GM21367 (cell line): Measurements from ENCODE around the gene SDHA.

Experiments
- ATAC-seq: cut with Tn5 transposase; IDR thresholded peaks from one replicate; pipeline ENCODE4 v1.9.1; 2021; ENCODE audit not compliant: unreplicated experiment

The SDHA gene

DNA sequence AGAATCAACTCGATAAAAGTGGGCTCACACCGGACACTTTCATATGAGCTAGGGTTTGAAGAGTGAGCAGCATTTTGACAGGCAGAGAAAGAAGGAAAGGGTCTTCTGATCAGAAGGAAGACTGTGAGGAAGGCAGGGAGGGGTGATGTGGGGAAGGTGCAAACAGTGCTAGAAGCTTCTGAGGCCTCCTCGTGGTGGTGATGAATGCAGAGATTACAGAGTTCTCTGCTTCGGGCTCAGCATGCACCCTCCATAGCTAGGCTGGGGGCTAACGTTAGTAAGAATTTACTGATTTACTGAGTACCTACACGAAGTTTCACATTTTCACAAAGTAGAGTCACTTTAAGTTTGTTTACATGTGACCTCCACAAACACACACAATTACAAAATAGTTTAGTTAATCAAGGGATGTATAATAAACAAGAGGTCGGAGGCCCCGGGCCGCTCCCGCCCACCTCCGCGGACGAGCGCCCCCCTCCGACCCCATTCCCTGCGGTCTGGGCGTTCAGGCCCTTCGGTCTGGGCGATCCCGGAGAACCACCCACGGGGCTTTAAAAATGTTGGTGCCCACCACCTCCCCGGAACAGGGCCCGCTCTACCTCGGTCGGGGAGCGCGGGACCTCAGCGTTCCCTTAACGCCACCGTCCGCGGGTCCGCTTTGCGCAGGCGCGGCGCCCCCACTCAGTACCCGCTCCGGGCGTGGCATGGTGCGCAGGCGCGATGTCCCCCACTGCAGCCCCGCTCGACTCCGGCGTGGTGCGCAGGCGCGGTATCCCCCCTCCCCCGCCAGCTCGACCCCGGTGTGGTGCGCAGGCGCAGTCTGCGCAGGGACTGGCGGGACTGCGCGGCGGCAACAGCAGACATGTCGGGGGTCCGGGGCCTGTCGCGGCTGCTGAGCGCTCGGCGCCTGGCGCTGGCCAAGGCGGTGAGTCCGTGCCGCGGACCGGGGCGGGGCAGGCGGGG lies at the start of gene SDHA, which contains the start of gene CCDC127:
SDHA (plus strand) TSS at position 827 of the 963 bp plus-strand sequence; CDS start at position 863, 36 bp downstream.
CCDC127 (minus strand) TSS at position 660 of the 963 bp plus-strand sequence. CDS start 1,304 bp downstream, outside the sequence.
- peak; percentile 59 for ATAC-seq

DNA sequence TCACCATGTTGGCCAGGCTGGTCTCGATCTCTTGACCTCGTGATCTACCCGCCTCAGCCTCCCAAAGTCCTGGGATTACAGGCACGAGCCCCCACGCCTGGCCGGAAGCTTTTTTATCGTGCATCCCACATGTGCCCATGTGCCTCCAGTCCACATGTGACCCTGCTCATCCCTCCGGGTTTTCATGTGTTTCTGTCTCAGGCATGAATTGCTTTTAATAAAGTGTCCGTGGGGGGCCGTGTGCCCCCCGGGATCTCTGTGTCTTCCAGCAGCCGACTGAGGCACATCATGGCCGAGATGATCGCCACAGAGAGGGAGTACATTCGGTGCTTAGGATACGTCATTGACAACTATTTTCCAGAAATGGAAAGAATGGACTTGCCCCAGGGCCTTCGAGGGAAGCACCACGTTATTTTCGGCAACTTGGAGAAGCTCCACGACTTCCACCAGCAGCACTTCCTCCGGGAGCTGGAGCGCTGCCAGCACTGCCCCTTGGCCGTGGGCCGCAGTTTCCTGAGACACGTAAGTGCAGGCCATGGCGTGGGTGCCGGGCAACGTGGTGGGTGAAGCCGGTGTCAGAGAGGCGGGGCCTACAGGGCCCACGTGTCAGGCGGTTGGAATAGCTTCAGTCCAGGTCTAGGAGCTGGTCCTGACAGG lies 48.9 kb upstream of the SDHA start:
- no peak for ATAC-seq

DNA sequence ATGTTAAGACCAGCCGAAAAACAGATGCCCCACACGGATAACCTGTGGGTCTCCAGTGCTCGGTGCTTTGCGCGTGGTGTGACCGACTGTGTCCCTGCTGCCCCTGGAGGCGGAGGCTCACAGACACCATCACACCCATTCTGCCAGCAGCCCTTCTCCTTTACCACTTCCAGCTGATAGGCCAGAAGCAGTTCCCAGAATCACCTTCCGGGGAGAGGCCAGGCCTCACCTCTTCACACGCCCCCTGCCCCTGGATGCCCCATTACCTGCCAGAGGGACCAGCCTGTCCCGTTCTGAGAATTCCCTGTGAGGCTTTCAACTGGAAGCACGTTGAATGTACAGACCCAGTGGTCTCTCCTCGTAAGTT lies 48.4 kb upstream of the SDHA start:
- no peak for ATAC-seq

DNA sequence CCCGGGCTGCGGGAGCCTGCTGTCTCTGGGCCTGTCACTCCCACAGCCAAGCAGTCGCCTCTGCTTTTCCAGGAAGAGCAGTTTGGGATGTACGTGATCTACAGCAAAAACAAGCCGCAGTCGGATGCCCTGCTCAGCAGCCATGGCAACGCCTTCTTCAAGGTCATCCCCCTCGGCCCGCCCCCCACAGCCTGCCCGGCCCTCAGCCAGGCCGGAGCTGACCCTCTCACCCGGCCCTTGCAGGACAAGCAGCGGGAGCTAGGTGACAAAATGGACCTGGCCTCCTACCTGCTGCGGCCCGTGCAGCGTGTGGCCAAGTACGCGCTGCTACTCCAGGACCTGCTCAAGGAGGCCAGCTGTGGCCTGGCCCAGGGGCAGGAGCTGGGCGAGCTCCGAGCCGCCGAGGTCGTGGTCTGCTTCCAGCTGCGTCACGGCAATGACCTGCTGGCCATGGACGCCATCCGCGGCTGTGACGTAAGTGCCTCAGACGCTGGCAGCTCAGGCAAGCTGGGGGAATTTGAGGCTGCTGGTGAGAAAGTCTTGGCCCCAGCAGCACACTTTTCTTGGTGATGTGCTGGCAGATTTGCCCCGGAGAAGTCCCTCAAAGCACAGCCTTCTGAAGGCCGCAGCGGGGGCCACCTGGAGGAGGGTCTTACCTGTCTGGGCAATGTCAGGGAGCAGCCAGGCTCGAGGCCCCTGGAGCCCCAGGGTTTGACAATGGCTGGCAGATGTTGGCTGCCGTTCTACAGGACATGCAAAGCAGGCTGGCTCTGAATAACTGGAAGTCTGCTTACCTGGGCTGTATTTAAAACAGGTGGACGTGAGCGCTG lies 46.9 kb upstream of the SDHA start:
- ATAC-seq = no peak

GRCh38 chr5:171801-172331 lies 46.3 kb upstream of the SDHA start:
- ATAC-seq = no peak

GRCh38 chr5:172421-172820 lies 45.7 kb upstream of the SDHA start:
- no peak for ATAC-seq

DNA sequence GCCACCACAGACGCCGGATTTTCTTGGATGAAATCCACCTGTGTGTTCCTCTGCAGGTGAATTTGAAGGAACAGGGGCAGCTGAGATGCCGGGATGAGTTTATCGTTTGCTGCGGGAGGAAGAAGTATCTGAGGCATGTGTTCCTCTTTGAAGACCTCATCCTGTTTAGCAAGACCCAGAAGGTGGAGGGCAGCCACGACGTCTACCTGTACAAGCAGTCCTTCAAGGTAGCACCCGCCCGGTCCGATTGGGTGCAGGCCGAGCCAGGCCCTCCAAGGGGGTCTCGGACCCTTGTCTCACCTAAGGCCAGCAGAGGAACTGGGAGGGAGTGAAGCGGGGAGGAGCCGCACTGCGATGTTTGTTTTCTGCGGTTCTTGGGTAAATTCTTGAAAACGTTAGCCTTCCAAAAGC lies 45.3 kb upstream of the SDHA start:
- no peak for ATAC-seq

GRCh38 chr5:173392-174290 lies 44.5 kb upstream of the SDHA start:
- no peak for ATAC-seq

- no peak for ATAC-seq
These were observed 43.9 kb upstream of the SDHA start for GRCh38 chr5:174291-174600.

GRCh38 chr5:174876-175465 lies 43.1 kb upstream of the SDHA start:
- ATAC-seq = no peak

DNA sequence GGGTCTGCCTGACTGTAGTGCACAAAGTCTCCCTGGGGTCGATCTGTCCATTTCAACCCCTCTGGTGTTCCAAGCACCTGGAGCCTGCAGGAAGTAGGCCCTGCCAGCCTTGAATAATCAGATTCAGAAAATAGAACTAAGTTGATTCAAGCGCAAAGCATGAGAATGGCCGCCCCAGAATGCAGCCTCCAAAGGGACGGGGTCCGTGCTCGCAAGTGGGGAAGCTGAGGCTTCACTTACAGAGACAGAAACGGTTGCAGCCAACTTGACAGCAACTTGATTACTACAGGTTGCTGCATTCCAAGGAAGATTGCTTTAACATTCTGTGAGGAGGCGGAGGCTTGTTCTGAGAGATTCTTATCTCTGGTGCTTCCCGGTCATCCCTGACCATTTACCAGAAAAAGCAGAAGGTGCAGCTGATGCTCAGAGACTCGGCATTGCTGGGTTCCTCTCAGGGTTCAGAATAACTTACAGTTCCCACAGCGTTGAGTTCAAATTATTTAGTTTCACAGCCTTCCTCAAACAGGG lies 41.8 kb upstream of the SDHA start:
- ATAC-seq = no peak

DNA sequence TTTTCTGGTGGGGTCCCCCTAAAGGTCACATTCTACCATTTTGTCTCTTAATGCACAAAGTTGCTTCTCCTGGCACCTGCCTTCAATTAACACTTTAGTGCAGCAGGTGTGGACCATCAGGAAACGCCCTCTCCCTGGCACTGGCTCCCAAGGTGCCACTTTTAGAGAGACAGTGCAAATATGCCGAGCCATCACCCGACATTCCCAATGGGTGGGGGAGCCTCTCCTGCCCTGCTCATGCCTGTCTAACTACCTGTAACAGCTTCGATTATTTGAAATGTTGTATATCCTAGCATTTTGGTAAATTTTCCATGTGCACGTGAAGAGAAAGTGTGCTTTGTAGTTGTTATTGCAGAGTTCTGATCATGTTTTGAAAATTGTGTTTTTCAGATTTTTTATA lies 40.0 kb upstream of the SDHA start:
- no peak for ATAC-seq

- no peak for ATAC-seq
These were observed 38.7 kb upstream of the SDHA start for GRCh38 chr5:179401-179800.

DNA sequence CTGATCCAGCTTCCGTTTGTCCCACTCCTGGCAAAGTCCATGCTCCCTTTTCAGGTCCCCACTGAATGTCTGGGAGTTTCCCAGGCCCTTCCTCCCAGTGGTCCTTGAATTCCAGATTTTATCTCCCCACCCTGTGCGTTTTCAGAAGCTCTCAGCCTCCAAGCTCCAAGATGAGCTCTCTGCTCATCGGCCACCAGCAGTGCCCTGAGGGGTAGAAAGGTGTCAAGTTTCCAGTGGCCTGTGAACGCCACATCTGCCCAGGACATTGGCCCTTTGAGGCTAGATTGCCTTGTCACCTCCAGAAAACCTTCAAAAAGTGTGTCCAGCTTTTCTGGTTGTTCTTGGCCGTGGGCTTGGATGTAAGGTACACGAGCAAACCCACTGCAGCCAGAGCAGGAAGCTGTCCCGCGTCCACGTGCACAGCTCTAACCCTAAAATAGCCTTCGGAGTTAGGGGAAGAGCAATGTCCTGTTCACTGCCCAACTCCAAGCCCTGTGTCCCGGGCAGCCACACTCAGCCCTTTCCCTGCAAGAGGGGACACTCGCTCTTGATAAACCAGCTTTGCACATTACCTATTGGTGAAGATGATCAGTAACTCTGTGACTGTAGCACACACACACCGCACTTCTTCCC lies 37.7 kb upstream of the SDHA start:
- no peak for ATAC-seq

DNA sequence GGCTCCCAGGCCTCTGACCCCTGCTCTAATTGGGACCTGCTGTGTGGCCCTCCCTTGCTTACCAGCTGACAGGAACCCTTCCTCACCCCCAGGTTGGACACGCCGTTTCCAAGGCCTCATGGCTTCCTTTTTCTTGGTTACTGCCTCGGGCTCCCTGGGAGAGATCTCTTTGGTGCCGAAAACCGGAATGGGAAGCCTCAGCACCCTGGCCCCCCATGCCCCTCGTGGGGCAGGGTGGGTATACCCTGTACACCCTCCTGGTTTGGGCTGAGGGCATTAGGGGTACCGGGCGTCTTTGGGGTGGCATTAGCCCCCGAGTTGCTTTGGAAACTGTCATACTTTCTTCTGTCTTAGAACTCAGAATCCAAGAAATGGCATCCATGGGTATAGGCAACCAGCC lies 37.0 kb upstream of the SDHA start:
- no peak for ATAC-seq

- no peak for ATAC-seq
These were observed 36.6 kb upstream of the SDHA start for GRCh38 chr5:181566-181965.

- no peak for ATAC-seq
These were observed 36.0 kb upstream of the SDHA start for GRCh38 chr5:182126-182525.

DNA sequence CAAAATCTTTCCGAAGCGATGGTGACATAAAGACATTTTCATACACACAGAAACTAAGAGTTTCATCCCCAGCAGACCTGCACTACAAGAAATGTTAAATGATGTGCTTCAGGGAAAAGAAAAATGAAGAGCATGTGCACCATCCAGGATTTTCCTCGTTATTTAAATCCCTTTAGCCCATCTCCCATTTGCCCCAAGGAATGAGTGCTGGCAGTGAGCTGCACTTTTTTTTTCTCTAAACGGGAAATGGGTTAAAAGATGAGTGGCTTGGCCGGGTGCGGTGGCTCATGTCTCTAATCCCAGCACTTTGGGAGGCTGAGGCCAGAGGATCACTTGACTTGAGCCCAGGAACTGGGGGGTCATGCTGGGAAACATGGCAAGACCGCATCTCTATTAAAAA lies 33.6 kb upstream of the SDHA start:
- ATAC-seq = no peak
